HL-60 (cell line): Measurements from ENCODE around the gene PIGBOS1.

Source experiments
- GABPA ChIP-seq: IDR thresholded peaks from 2 replicates; pipeline ENCODE4 v1.6.1; 2012; ENCODE audit warnings: low read depth
- POLR2AphosphoS5 ChIP-seq: IDR thresholded peaks from 2 replicates; pipeline ENCODE4 v1.6.1; 2012; ENCODE audit warnings: low read depth
- REST ChIP-seq: IDR thresholded peaks from 2 replicates; pipeline ENCODE4 v1.6.1; 2012; ENCODE audit warnings: low read depth; ENCODE audit not compliant: insufficient replicate concordance
- SPI1 ChIP-seq: IDR thresholded peaks from 2 replicates; pipeline ENCODE4 v1.6.1; 2012; ENCODE audit warnings: low read depth, mild to moderate bottlenecking, borderline replicate concordance
- TF ChIP-seq, protein P1 (sequence below): IDR thresholded peaks from one replicate; pipeline ENCODE4 v1.5.1; 2011; ENCODE audit warnings: low read length, control low read depth, inconsistent platforms; ENCODE audit not compliant: insufficient read depth

DNA sequence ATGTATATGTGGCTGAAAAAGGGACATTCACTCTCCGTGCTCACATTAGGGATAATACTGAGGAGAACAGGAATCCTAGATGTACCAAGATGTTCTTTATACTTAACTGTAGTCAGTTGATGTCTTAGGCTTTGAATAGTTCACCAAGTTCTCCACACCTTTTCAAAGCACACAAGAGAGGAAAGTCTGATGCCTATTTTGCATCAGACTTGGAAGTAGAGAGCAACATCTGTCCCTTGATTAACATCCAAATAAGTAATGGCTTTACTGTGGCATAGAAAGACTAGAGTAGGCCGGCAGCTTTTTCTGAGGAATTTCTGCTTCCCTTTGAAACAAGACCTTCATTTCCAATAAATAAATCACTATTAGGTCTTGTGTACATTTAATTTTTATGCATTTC is 34.1 kb upstream of the PIGBOS1 start:
- TF ChIP-seq, protein P1, sequence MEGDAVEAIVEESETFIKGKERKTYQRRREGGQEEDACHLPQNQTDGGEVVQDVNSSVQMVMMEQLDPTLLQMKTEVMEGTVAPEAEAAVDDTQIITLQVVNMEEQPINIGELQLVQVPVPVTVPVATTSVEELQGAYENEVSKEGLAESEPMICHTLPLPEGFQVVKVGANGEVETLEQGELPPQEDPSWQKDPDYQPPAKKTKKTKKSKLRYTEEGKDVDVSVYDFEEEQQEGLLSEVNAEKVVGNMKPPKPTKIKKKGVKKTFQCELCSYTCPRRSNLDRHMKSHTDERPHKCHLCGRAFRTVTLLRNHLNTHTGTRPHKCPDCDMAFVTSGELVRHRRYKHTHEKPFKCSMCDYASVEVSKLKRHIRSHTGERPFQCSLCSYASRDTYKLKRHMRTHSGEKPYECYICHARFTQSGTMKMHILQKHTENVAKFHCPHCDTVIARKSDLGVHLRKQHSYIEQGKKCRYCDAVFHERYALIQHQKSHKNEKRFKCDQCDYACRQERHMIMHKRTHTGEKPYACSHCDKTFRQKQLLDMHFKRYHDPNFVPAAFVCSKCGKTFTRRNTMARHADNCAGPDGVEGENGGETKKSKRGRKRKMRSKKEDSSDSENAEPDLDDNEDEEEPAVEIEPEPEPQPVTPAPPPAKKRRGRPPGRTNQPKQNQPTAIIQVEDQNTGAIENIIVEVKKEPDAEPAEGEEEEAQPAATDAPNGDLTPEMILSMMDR, result no peak
- TF ChIP-seq REST, result no peak
- no peak for TF ChIP-seq POLR2AphosphoS5
- no peak for TF ChIP-seq GABPA
- TF ChIP-seq SPI1, result no peak
